ENCODE results near the gene TMEM74B.

Gene TMEM74B

GRCh38 chr20:1178103-1178502 is 6.7 kb downstream of the TMEM74B start:
- CTCF ChIA-PET = interaction anchor here (1.5 kb wide), 1 partner anchor 33 kb away, joined by 7 read pairs; no protein-coding TSS in a partner anchor
- no peak overlapping the region for H3K27ac ChIP-seq (ENCODE audit: extremely low read depth, low read depth, low read length)
- POLR2A ChIA-PET = no interaction called here
- peaks cover 0 to 20% of the 10 kb centered on the region in 2 experiments; a peak in 1 of 3 replicates for H3K36me3 ChIP-seq (ENCODE audit: control insufficient read depth in 2 of 2, insufficient read depth in 1 of 2, low read length in 2 of 2)
- TF ChIP-seq ZNF488 (tag by site-specific recombination; IDR thresholded peaks at IDR 0.05) = no peak
- TF ChIP-seq ZNF670 (tag by site-specific recombination; IDR thresholded peaks at IDR 0.05; ENCODE audit: low read depth) = no peak
- TF ChIP-seq ZNF571 (tag by site-specific recombination; IDR thresholded peaks at IDR 0.05) = no peak
- TF ChIP-seq ZNF791 (tag by site-specific recombination; IDR thresholded peaks at IDR 0.05) = no peak
- TF ChIP-seq ZNF629 (tag by site-specific recombination; IDR thresholded peaks at IDR 0.05) = no peak
- TF ChIP-seq ZNF132 (tag by site-specific recombination; IDR thresholded peaks at IDR 0.05; ENCODE audit: borderline replicate concordance) = no peak
- no peak for TF ChIP-seq YY1 (tag by site-specific recombination; IDR thresholded peaks at IDR 0.05)
- no peak for TF ChIP-seq ZNF121 (tag by site-specific recombination; IDR thresholded peaks at IDR 0.05)
- TF ChIP-seq ZNF549 (tag by site-specific recombination; IDR thresholded peaks at IDR 0.05) = no peak
- no peak for TF ChIP-seq ZSCAN30 (tag by site-specific recombination; IDR thresholded peaks at IDR 0.05)
- no peak for TF ChIP-seq ZNF664 (tag by site-specific recombination; IDR thresholded peaks at IDR 0.05)
- no peak for TF ChIP-seq ZNF10 (tag by site-specific recombination; IDR thresholded peaks at IDR 0.05)
- no peak for TF ChIP-seq REST (tag by site-specific recombination; IDR thresholded peaks at IDR 0.05)
- TF ChIP-seq TCF7L2 (IDR thresholded peaks at IDR 0.05; ENCODE audit: borderline replicate concordance, low read depth, low read length) = no peak
- no peak for TF ChIP-seq SCRT2 (tag by site-specific recombination; IDR thresholded peaks at IDR 0.05)
- no peak for TF ChIP-seq ZFHX2 (tag by site-specific recombination; conservative IDR thresholded peaks at IDR 0.05)
- no peak for TF ChIP-seq GLIS1 (tag by site-specific recombination; IDR thresholded peaks at IDR 0.05)
- H3K4me1 ChIP-seq (ENCODE audit: control insufficient read depth, insufficient read depth, low read length) = no peaks in the 10 kb centered on the region
- H3K4me3 ChIP-seq (ENCODE audit: low read depth, low read length) = no peak overlapping the region
- no peaks in the 10 kb centered on the region for H3K9me3 ChIP-seq (ENCODE audit: control insufficient read depth, insufficient read depth, low read depth, low read length)

GRCh38 chr20:1177680-1178079 is 7.1 kb downstream of the TMEM74B start:
- Histone ChIP-seq H3K4me1 (ENCODE audit: control insufficient read depth, insufficient read depth, low read length) (no peaks in the 10 kb centered on the region), H3K4me3 (ENCODE audit: low read depth, low read length) (no peak overlapping the region), H3K36me3 (ENCODE audit: control insufficient read depth in 2 of 2, insufficient read depth in 1 of 2, low read length in 2 of 2) (peaks cover 0 to 20% of the 10 kb centered on the region in 2 experiments; a peak in 1 of 3 replicates), H3K27ac (ENCODE audit: extremely low read depth, low read depth, low read length) (no peak overlapping the region), H3K9me3 (ENCODE audit: control insufficient read depth, insufficient read depth, low read depth, low read length) (no peaks in the 10 kb centered on the region)
- ChIA-PET POLR2A (no interaction called here), CTCF (interaction anchor here (1.2 to 1.5 kb wide), 2 partner anchors 33 to 217 kb away, joined by 3 to 7 read pairs; no protein-coding TSS in a partner anchor)
- TF ChIP-seq ZNF555 (tag by site-specific recombination; conservative IDR thresholded peaks at IDR 0.05) (no peak), ZNF600 (tag by site-specific recombination; IDR thresholded peaks at IDR 0.05) (0 out of 2 replicates have a peak, but pooled peaks have one; percentile 25), YY2 (tag by site-specific recombination; IDR thresholded peaks at IDR 0.05) (no peak), ZBTB6 (tag by site-specific recombination; IDR thresholded peaks at IDR 0.05) (no peak), ZNF785 (tag by site-specific recombination; IDR thresholded peaks at IDR 0.05) (no peak), CTCF (tag by site-specific recombination; IDR thresholded peaks at IDR 0.05) (no peak), ZNF221 (tag by site-specific recombination; IDR thresholded peaks at IDR 0.05; ENCODE audit: borderline replicate concordance) (no peak), KLF1 (tag by site-specific recombination; IDR thresholded peaks at IDR 0.05) (no peak), ZNF148 (tag by site-specific recombination; IDR thresholded peaks at IDR 0.05; ENCODE audit: borderline replicate concordance) (no peak), YY1 (tag by site-specific recombination; IDR thresholded peaks at IDR 0.05) (no peak), ZNF311 (tag by site-specific recombination; IDR thresholded peaks at IDR 0.05; ENCODE audit: borderline replicate concordance) (no peak)
